GM20000 (cell line): ENCODE measurements around the gene OR6N1.

Experiments used
- DNase-seq: peaks from one replicate; pipeline ENCODE4 v3.0.0; 2012; ENCODE audit warnings: low spot score
- TF ChIP-seq, protein P1 (sequence below): IDR thresholded peaks from 2 replicates; pipeline ENCODE4 v1.5.1; 2012; ENCODE audit warnings: mild to moderate bottlenecking, control low read depth; ENCODE audit errors: extremely low read depth, missing control alignments

The OR6N1 gene

GRCh38 chr1:158754420-158754819 is 17.6 kb downstream of the OR6N1 start, which contains the start of gene OR6K6:
Gene OR6K6 (plus strand): TSS chr1:158754720. CDS start chr1:158754888, 168 bp downstream.
- DNase-seq = no peak
- TF ChIP-seq, protein P1, sequence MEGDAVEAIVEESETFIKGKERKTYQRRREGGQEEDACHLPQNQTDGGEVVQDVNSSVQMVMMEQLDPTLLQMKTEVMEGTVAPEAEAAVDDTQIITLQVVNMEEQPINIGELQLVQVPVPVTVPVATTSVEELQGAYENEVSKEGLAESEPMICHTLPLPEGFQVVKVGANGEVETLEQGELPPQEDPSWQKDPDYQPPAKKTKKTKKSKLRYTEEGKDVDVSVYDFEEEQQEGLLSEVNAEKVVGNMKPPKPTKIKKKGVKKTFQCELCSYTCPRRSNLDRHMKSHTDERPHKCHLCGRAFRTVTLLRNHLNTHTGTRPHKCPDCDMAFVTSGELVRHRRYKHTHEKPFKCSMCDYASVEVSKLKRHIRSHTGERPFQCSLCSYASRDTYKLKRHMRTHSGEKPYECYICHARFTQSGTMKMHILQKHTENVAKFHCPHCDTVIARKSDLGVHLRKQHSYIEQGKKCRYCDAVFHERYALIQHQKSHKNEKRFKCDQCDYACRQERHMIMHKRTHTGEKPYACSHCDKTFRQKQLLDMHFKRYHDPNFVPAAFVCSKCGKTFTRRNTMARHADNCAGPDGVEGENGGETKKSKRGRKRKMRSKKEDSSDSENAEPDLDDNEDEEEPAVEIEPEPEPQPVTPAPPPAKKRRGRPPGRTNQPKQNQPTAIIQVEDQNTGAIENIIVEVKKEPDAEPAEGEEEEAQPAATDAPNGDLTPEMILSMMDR = no peak

DNA sequence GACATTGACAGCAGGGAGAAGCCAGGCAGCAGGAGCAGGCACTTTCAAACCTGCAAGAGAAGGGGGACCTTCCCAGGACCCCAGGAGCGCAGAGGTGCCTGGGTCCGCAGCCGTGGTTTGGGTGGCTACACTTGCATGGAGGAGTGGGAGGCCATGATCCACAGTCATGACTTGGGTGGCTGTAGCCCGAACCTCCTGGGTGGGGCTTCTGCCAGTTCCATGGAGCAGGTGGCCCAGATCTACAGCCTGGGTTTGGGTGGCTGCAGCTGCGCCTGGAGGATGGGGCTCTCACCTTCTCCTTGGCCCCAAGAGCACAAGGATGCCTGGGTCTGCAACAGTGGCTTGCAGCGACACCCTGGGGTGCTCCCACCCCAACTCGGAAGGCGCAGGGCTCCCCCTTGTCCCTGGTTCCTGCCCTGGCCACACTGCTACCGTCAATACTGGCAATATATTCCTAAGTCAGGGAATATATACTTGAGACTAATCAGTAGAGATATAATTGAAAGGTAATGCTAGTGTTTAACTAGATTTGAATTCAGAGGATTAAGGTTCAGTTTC is 19.8 kb downstream of the OR6N1 start:
- no peak for DNase-seq
- TF ChIP-seq, protein P1 = no peak

GRCh38 chr1:158735848-158736247 is 36.1 kb downstream of the OR6N1 start:
- DNase-seq = no peak
- TF ChIP-seq, protein P1 = no peak

- no peak for DNase-seq
These were observed 39.5 kb downstream of the OR6N1 start for GRCh38 chr1:158732524-158732923.

DNA sequence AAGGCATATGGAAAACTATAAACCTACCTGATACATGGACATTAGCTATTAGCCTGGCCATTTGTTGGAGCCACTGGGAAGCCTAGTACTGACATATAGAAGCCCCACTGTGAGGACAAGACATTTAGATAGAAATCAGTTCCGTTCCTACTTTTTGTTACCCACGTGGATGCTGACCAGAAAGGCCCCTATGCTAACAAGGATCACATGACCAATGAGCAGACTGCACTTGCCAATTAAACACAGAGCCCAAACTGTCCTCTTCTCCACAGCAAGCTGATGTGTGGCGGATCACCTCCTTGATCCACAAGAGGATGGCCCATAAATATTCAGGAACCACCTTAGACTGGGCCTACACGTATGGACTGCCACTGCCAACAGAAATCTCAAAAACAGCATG is 40.3 kb downstream of the OR6N1 start:
- DNase-seq = no peak
- TF ChIP-seq, protein P1 = no peak

More at GRCh38 chr1:158732524-158732923, 39.5 kb downstream of the OR6N1 start:
- TF ChIP-seq, protein P1 = no peak

GRCh38 chr1:158730453-158730852 is 41.5 kb downstream of the OR6N1 start:
- no peak for DNase-seq
- TF ChIP-seq, protein P1 = no peak

- TF ChIP-seq, protein P1 = no peak
- DNase-seq = no peak
These were observed 43.3 kb downstream of the OR6N1 start for GRCh38 chr1:158728510-158729225.
